Liver (tissue), 9 donors: ENCODE results near the gene EBF3. TPM values are rescaled to one million over a fixed set of nuclear protein-coding genes. Genes with fewer than 3 reads are reported as not detected.

Source experiments
- DNase-seq: peaks from one replicate; pipeline ENCODE4 v3.0.0-alpha.2; 2017; ENCODE audit warnings: low spot score
- H3K27ac ChIP-seq, 2 donors: one replicate each; pipeline ENCODE4 v1.7.0; 2013; ENCODE audit warnings: inconsistent platforms in 2 of 2, low read length in 2 of 2, control low read depth in 1 of 2, low read depth in 1 of 2, mild to moderate bottlenecking in 1 of 2
- H3K27me3 ChIP-seq, 4 donors: one replicate each; pipeline versions ENCODE4 v1.6.1 to v1.7.0; 2013; ENCODE audit warnings: low read length in 3 of 4, inconsistent platforms in 1 of 4, mild to moderate bottlenecking in 1 of 4, moderate library complexity in 1 of 4; ENCODE audit not compliant: control insufficient read depth in 4 of 4, insufficient read depth in 4 of 4
- H3K36me3 ChIP-seq, 4 donors: one replicate each; pipeline versions ENCODE4 v1.6.1 to v1.7.0; 2013; ENCODE audit warnings: low read length in 3 of 4, mild to moderate bottlenecking in 3 of 4, low read depth in 1 of 4, moderate library complexity in 1 of 4; ENCODE audit not compliant: control insufficient read depth in 4 of 4, insufficient read depth in 3 of 4
- H3K4me1 ChIP-seq, 4 donors: one replicate each; pipeline versions ENCODE4 v1.6.1 to v1.7.0; 2013; ENCODE audit warnings: low read length in 3 of 4, mild to moderate bottlenecking in 3 of 4, moderate library complexity in 1 of 4; ENCODE audit not compliant: control insufficient read depth in 4 of 4, insufficient read depth in 4 of 4
- H3K4me3 ChIP-seq, 3 donors: one replicate each; pipeline versions ENCODE4 v1.6.1 to v1.7.0; 2013; ENCODE audit warnings: low read length in 3 of 3, control low read depth in 1 of 3, low read depth in 1 of 3, mild to moderate bottlenecking in 1 of 3
- H3K9ac ChIP-seq, 2 donors: one replicate each; pipeline ENCODE4 v1.7.0; 2013; ENCODE audit warnings: low read length in 2 of 2, mild to moderate bottlenecking in 2 of 2, moderate library complexity in 2 of 2, control low read depth in 1 of 2, low read depth in 1 of 2
- H3K9me3 ChIP-seq, 4 donors: one replicate each; pipeline versions ENCODE4 v1.6.1 to v1.7.0; 2013; ENCODE audit warnings: low read length in 3 of 4; ENCODE audit not compliant: control insufficient read depth in 4 of 4
- ATF3 ChIP-seq: IDR thresholded peaks from 2 replicates; pipeline ENCODE4 v1.6.1; 2016; ENCODE audit warnings: antibody characterized with exemption
- CTCF ChIP-seq: fragments of 150-350 bp; IDR thresholded peaks from 2 replicates; pipeline ENCODE4 v1.5.1; 2017; ENCODE audit warnings: improper control_type of control experiment, low read depth, low read length; ENCODE audit not compliant: missing input control
- EGR1 ChIP-seq, 2 donors: IDR thresholded peaks; 2 replicates each; pipeline ENCODE4 v1.6.1; 2016 to 2018; ENCODE audit warnings: antibody characterized with exemption in 2 of 2, low read depth in 2 of 2
- FOXA1 ChIP-seq: IDR thresholded peaks from 2 replicates; pipeline ENCODE4 v1.6.1; 2016; ENCODE audit warnings: antibody characterized with exemption
- FOXA2 ChIP-seq: IDR thresholded peaks from 2 replicates; pipeline ENCODE4 v1.6.1; 2016; ENCODE audit warnings: antibody characterized with exemption
- GABPA ChIP-seq, 2 donors: IDR thresholded peaks in 1 of 2; conservative IDR thresholded peaks in 1 of 2; 2 replicates each; pipeline ENCODE4 v1.6.1; 2016; ENCODE audit warnings: antibody characterized with exemption in 2 of 2, mild to moderate bottlenecking in 1 of 2, moderate library complexity in 1 of 2
- HNF4A ChIP-seq, 2 donors: conservative IDR thresholded peaks; 2 replicates each; pipeline ENCODE4 v1.6.1; 2016; ENCODE audit warnings: antibody characterized with exemption in 2 of 2, mild to moderate bottlenecking in 2 of 2
- HNF4G ChIP-seq: IDR thresholded peaks from 2 replicates; pipeline ENCODE4 v1.6.1; 2016; ENCODE audit warnings: antibody characterized with exemption
- JUND ChIP-seq, 2 donors: IDR thresholded peaks; 2 replicates each; pipeline ENCODE4 v1.6.1; 2016; ENCODE audit warnings: antibody characterized with exemption in 2 of 2
- MAX ChIP-seq: IDR thresholded peaks from 2 replicates; pipeline ENCODE4 v1.6.1; 2016; ENCODE audit warnings: antibody characterized with exemption
- NR2F2 ChIP-seq: IDR thresholded peaks from 2 replicates; pipeline ENCODE4 v1.6.1; 2016; ENCODE audit warnings: antibody characterized with exemption
- RAD21 ChIP-seq, 2 donors: IDR thresholded peaks; 2 replicates each; pipeline ENCODE4 v1.6.1; 2016; ENCODE audit warnings: antibody characterized with exemption in 2 of 2, mild to moderate bottlenecking in 2 of 2
- REST ChIP-seq: IDR thresholded peaks from 2 replicates; pipeline ENCODE4 v1.6.1; 2016; ENCODE audit warnings: antibody characterized with exemption, mild to moderate bottlenecking
- RXRA ChIP-seq, 2 donors: IDR thresholded peaks; 2 replicates each; pipeline ENCODE4 v1.6.1; 2017 to 2018; ENCODE audit warnings: antibody characterized with exemption in 2 of 2, mild to moderate bottlenecking in 1 of 2
- SP1 ChIP-seq: IDR thresholded peaks from 2 replicates; pipeline ENCODE4 v1.6.1; 2018; ENCODE audit warnings: antibody characterized with exemption, mild to moderate bottlenecking
- TAF1 ChIP-seq: conservative IDR thresholded peaks from 2 replicates; pipeline ENCODE4 v1.6.1; 2016; ENCODE audit warnings: antibody characterized with exemption, mild to moderate bottlenecking
- YY1 ChIP-seq: IDR thresholded peaks from 2 replicates; pipeline ENCODE4 v1.6.1; 2016; ENCODE audit warnings: antibody characterized with exemption, mild to moderate bottlenecking
- ZBTB33 ChIP-seq: IDR thresholded peaks from 2 replicates; pipeline ENCODE4 v1.6.1; 2016; ENCODE audit warnings: antibody characterized with exemption
- WGBS: extraction: QIAGEN DNeasy Blood & Tissue Kit; methylation state at CpG from one replicate; pipeline ENCODE4 v1.1.7; 2013; 5-methylcytosine and 5-hydroxymethylcytosine counted together
- polyA plus RNA-seq, 2 donors: library from polyadenylated mRNA; stranded (reverse) in 1 of 2; unstranded in 1 of 2; fragments of 200-250 nt in 1 of 2; fragments of >200 nt in 1 of 2; fragmentation: Nextera tagmentation in 1 of 2; extraction: Ambion mirVana in 1 of 2; gene quantifications; one replicate each; pipeline versions ENCODE4 v1.2.1 to v1.2.3, GENCODE V29; 2013 to 2015
- total RNA-seq, 2 donors: library from RNA; depleted of rRNA; stranded (reverse); fragments of >200 nt; gene quantifications; one replicate each; pipeline ENCODE4 v1.2.3, GENCODE V29; 2014
- donor health status: healthy.
- donor health status: healthy.
- donor health status: healthy.
- donor health status: healthy.
- donor health status: healthy.

The EBF3 gene
- total and polyA plus RNA-seq, 4 donors = 0.02 to 0.08 TPM; not detected in 2

- TF ChIP-seq JUND (IDR thresholded peaks at IDR 0.05) (no peak), MAX (no peak), REST (no peak), ATF3 (no peak), FOXA2 (no peak), RXRA (IDR thresholded peaks at IDR 0.05) (no peak), EGR1 (IDR thresholded peaks at IDR 0.05; ENCODE audit: low read depth in 2 of 2) (no peak), TAF1 (no peak), FOXA1 (no peak), GABPA (IDR thresholded peaks at IDR 0.05 in 1 of 2, conservative IDR thresholded peaks at IDR 0.05 in 1 of 2) (no peak), YY1 (no peak), NR2F2 (no peak), HNF4G (no peak)
- H3K27ac ChIP-seq = no peak overlapping the region
- H3K9ac ChIP-seq = no peak overlapping the region
- no peaks in the 10 kb centered on the region for H3K36me3 ChIP-seq
- no peak for DNase-seq
- H3K27me3 ChIP-seq = peaks cover 0 to 3% (median 0%) of the 10 kb centered on the region in 4 donors
- H3K4me1 ChIP-seq = no peaks in the 10 kb centered on the region
- H3K4me3 ChIP-seq = no peak overlapping the region
- 80% methylated on average over 8 of the region's 8 CpGs for WGBS
- H3K9me3 ChIP-seq = peaks cover 0 to 6% (median under 1%) of the 10 kb centered on the region in 4 donors
These were observed 39.9 kb upstream of the EBF3 start for GRCh38 chr10:130003787-130004613.

- DNase-seq = no peak
- no peak for TF ChIP-seq JUND (IDR thresholded peaks at IDR 0.05)
- TF ChIP-seq FOXA2 = no peak
- TF ChIP-seq ZBTB33 = no peak
- no peak for TF ChIP-seq RXRA (IDR thresholded peaks at IDR 0.05)
- TF ChIP-seq CTCF = no peak
- no peak for TF ChIP-seq MAX
- TF ChIP-seq ATF3 = no peak
- TF ChIP-seq REST = no peak
- no peak for TF ChIP-seq GABPA (IDR thresholded peaks at IDR 0.05 in 1 of 2, conservative IDR thresholded peaks at IDR 0.05 in 1 of 2)
- TF ChIP-seq NR2F2 = no peak
- TF ChIP-seq RAD21 (IDR thresholded peaks at IDR 0.05) = no peak
- no peak for TF ChIP-seq SP1
- no peak for TF ChIP-seq TAF1
- no peak for TF ChIP-seq HNF4A (conservative IDR thresholded peaks at IDR 0.05)
- no peak for TF ChIP-seq FOXA1
- TF ChIP-seq EGR1 (IDR thresholded peaks at IDR 0.05; ENCODE audit: low read depth in 2 of 2) = no peak
- TF ChIP-seq YY1 = no peak
- TF ChIP-seq HNF4G = no peak
- no peak overlapping the region for H3K27ac ChIP-seq
- H3K4me3 ChIP-seq = no peak overlapping the region
- no peaks in the 10 kb centered on the region for H3K4me1 ChIP-seq
- H3K9ac ChIP-seq = no peak overlapping the region
- H3K9me3 ChIP-seq = peaks cover 0 to 6% (median under 1%) of the 10 kb centered on the region in 4 donors
- H3K36me3 ChIP-seq = no peaks in the 10 kb centered on the region
- peaks cover 0 to 3% (median 0%) of the 10 kb centered on the region in 4 donors for H3K27me3 ChIP-seq
- 88% methylated on average over 9 of the region's 9 CpGs for WGBS
These were observed 39.1 kb upstream of the EBF3 start for GRCh38 chr10:130003166-130003565.
